GM12891 (cell line): ENCODE data around the gene CTSW.

Experiments
- PAX5 ChIP-seq: IDR thresholded peaks from 2 replicates; pipeline ENCODE4 v1.6.1; 2011; ENCODE audit warnings: low read length, moderate library complexity, mild to moderate bottlenecking; ENCODE audit not compliant: insufficient read depth, severe bottlenecking
- POLR2A ChIP-seq: IDR thresholded peaks from 2 replicates; pipeline ENCODE4 v1.6.1; 2011; ENCODE audit warnings: low read depth, low read length, control low read depth
- POLR2AphosphoS5 ChIP-seq: IDR thresholded peaks from 2 replicates; pipeline ENCODE4 v1.6.1; 2011; ENCODE audit warnings: low read depth, low read length, control low read depth
- SPI1 ChIP-seq: IDR thresholded peaks from 2 replicates; pipeline ENCODE4 v1.6.1; 2011; ENCODE audit warnings: low read depth, low read length, control low read depth
- TAF1 ChIP-seq: IDR thresholded peaks from 2 replicates; pipeline ENCODE4 v1.6.1; 2011; ENCODE audit warnings: low read depth, low read length, control low read depth

DNA sequence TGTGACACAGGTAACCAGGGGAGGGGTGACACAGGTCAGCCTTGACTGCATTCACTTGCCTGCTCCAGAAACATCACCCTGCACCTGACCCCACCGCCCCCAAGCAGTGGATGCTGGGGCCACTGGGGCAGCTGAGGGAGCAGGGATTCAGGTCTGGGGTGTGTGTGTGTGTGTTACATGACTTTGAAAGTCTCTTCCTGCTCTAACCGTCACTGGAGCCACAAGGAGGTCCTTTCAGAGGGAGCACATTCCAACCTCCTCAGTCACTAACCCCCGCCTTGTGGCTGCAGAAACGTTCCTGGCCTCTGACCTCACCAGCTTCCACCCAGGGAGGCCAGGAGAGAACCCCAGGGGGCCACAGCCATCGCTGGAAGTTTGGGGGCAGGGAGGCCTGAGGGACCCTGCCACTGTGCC, 23.4 kb downstream of the CTSW start:
- TF ChIP-seq POLR2A (no peak), TAF1 (no peak), POLR2AphosphoS5 (no peak), SPI1 (no peak), PAX5 (no peak)
